H1 (cell line): ENCODE results near the gene DCDC2C. TPM values are rescaled to one million over a fixed set of nuclear protein-coding genes. Genes with fewer than 3 reads are reported as not detected.

Experiments used
- CTCF ChIA-PET: fragments of 300-600 bp; sonication (Branson Sonifier 250); formaldehyde crosslinking; loops from one replicate; lab custom pipeline; 2021; ENCODE audit not compliant: partially characterized antibody; lab: Charles Lee
- POLR2A ChIA-PET: fragments of 300-600 bp; sonication (Branson Sonifier 250); formaldehyde crosslinking; loops from one replicate; lab custom pipeline; 2021; ENCODE audit warnings: inconsistent platforms; ENCODE audit not compliant: partially characterized antibody; lab: Charles Lee
- DNase-seq, 2 experiments: peaks; one replicate each; pipeline versions ENCODE4 v3.0.0 to v3.0.0-alpha.2; 2010 to 2022; ENCODE audit warnings: low spot score in 2 of 2, low read depth in 1 of 2, mixed read lengths in 1 of 2
- FAIRE-seq: peaks from 2 replicates; lab custom pipeline; 2011; peaks lifted over from hg19 to GRCh38; lab: Jason Lieb, UNC
- H2AFZ ChIP-seq: 2 replicates; pipeline ENCODE4 v1.8.1; 2012; ENCODE audit warnings: low read length, inconsistent platforms
- H2AK5ac ChIP-seq: 2 replicates; pipeline ENCODE4 v1.6.1; 2013; ENCODE audit warnings: low read depth, low read length
- H2BK120ac ChIP-seq: replicated peaks from 2 replicates; pipeline ENCODE3; 2013; ENCODE audit warnings: low read depth, low read length, inconsistent platforms
- H2BK12ac ChIP-seq: 2 replicates; pipeline ENCODE4 v1.6.1; 2013; ENCODE audit warnings: low read depth, low read length
- H2BK15ac ChIP-seq: 2 replicates; pipeline ENCODE4 v1.6.1; 2013; ENCODE audit warnings: low read length
- H2BK20ac ChIP-seq: 2 replicates; pipeline ENCODE4 v1.6.1; 2013; ENCODE audit warnings: low read length
- H2BK5ac ChIP-seq: 2 replicates; pipeline ENCODE4 v1.6.1; 2013; ENCODE audit warnings: low read depth, low read length
- H3K14ac ChIP-seq: 2 replicates; pipeline ENCODE4 v1.6.1; 2013; ENCODE audit warnings: inconsistent platforms; ENCODE audit not compliant: insufficient read length
- H3K18ac ChIP-seq: 2 replicates; pipeline ENCODE4 v1.6.1; 2013; ENCODE audit warnings: low read length; ENCODE audit errors: extremely low read depth
- H3K23ac ChIP-seq: 2 replicates; pipeline ENCODE4 v1.6.1; 2013; ENCODE audit warnings: inconsistent platforms; ENCODE audit not compliant: insufficient read length
- H3K23me2 ChIP-seq: 2 replicates; pipeline ENCODE4 v1.6.1; 2013; ENCODE audit warnings: low read depth, low read length
- H3K27ac ChIP-seq: 2 replicates; pipeline ENCODE4 v1.6.1; 2011; ENCODE audit warnings: low read depth, low read length, inconsistent platforms
- H3K27me3 ChIP-seq, 4 experiments: replicated peaks in 1 of 4; 1 replicate in 1 of 4; 2 replicates in 3 of 4; pipeline versions ENCODE4 v1.6.1 to v1.8.1; 2011 to 2013; ENCODE audit warnings: low read length in 3 of 4, mild to moderate bottlenecking in 3 of 4, inconsistent platforms in 2 of 4, mixed read lengths in 2 of 4, moderate library complexity in 1 of 4; ENCODE audit not compliant: control insufficient read depth in 3 of 4, insufficient read depth in 3 of 4; ENCODE audit errors: extremely low read depth in 1 of 4
- H3K36me3 ChIP-seq, 4 experiments: 2 replicates each; pipeline versions ENCODE4 v1.6.1 to v1.8.1; 2011 to 2013; ENCODE audit warnings: mild to moderate bottlenecking in 4 of 4, low read length in 3 of 4, moderate library complexity in 2 of 4, control low read depth in 1 of 4, inconsistent platforms in 1 of 4; ENCODE audit not compliant: insufficient read depth in 4 of 4, control insufficient read depth in 2 of 4
- H3K4ac ChIP-seq: replicated peaks from 2 replicates; pipeline ENCODE3; 2013; ENCODE audit warnings: low read length, low read depth, mixed read lengths, inconsistent platforms; ENCODE audit not compliant: insufficient read length
- H3K4me1 ChIP-seq, 4 experiments: replicated peaks in 1 of 4; 1 replicate in 1 of 4; 2 replicates in 3 of 4; pipeline versions ENCODE4 v1.6.1 to v1.8.1; 2011 to 2013; ENCODE audit warnings: low read length in 3 of 4, inconsistent platforms in 2 of 4, mixed read lengths in 1 of 4; ENCODE audit not compliant: insufficient read depth in 4 of 4, control insufficient read depth in 3 of 4
- H3K4me2 ChIP-seq, 2 experiments: 2 replicates each; pipeline versions ENCODE4 v1.6.1 to v1.8.1; 2011 to 2013; ENCODE audit warnings: low read depth in 2 of 2, low read length in 2 of 2, control low read depth in 1 of 2, inconsistent platforms in 1 of 2, mild to moderate bottlenecking in 1 of 2; ENCODE audit not compliant: insufficient read depth in 1 of 2
- H3K4me3 ChIP-seq, 4 experiments: fragments of 200-600, 300-600 bp in 1 of 4; sonication (generic), shearing (Covaris generic), sonication (Bioruptor Twin) in 1 of 4; 2 replicates each; pipeline versions ENCODE4 v1.5.1 to v1.8.1; 2011 to 2016; ENCODE audit warnings: low read length in 4 of 4, low read depth in 3 of 4, control low read depth in 2 of 4, inconsistent platforms in 2 of 4, mild to moderate bottlenecking in 2 of 4, mixed read lengths in 1 of 4, moderate library complexity in 1 of 4; ENCODE audit not compliant: insufficient read depth in 2 of 4; ENCODE audit errors: extremely low read depth in 1 of 4
- H3K56ac ChIP-seq: replicated peaks from 2 replicates; pipeline ENCODE3; 2013; ENCODE audit warnings: low read depth, mild to moderate bottlenecking, mixed read lengths, low read length, inconsistent platforms; ENCODE audit not compliant: insufficient read length
- H3K79me1 ChIP-seq: 2 replicates; pipeline ENCODE4 v1.6.1; 2013; ENCODE audit warnings: low read depth, low read length, control low read depth
- H3K79me2 ChIP-seq, 2 experiments: 2 replicates each; pipeline versions ENCODE4 v1.6.1 to v1.8.1; 2012 to 2013; ENCODE audit warnings: low read length in 2 of 2, mild to moderate bottlenecking in 2 of 2, inconsistent platforms in 1 of 2; ENCODE audit not compliant: insufficient read depth in 2 of 2, control insufficient read depth in 1 of 2
- H3K9ac ChIP-seq, 4 experiments: replicated peaks in 1 of 4; 1 replicate in 1 of 4; 2 replicates in 3 of 4; pipeline versions ENCODE4 v1.6.1 to v1.8.1; 2011 to 2013; ENCODE audit warnings: low read depth in 3 of 4, low read length in 3 of 4, control low read depth in 2 of 4, mild to moderate bottlenecking in 2 of 4, moderate library complexity in 2 of 4, inconsistent platforms in 1 of 4; ENCODE audit errors: extremely low read depth in 1 of 4
- H3K9me3 ChIP-seq, 2 experiments: 2 replicates each; pipeline versions ENCODE4 v1.6.1 to v1.8.1; 2012 to 2013; ENCODE audit warnings: mild to moderate bottlenecking in 2 of 2, moderate library complexity in 2 of 2, control low read depth in 1 of 2, inconsistent platforms in 1 of 2, low read depth in 1 of 2, low read length in 1 of 2, mixed read lengths in 1 of 2; ENCODE audit not compliant: insufficient read depth in 2 of 2
- H4K20me1 ChIP-seq, 2 experiments: replicated peaks in 1 of 2; 2 replicates each; pipeline versions ENCODE3 to v1.8.1; 2011 to 2013; ENCODE audit warnings: inconsistent platforms in 2 of 2, low read length in 2 of 2, mild to moderate bottlenecking in 1 of 2; ENCODE audit not compliant: insufficient read depth in 2 of 2, control insufficient read depth in 1 of 2
- H4K5ac ChIP-seq: 2 replicates; pipeline ENCODE4 v1.6.1; 2013; ENCODE audit warnings: low read length, low read depth, mixed read lengths, inconsistent platforms; ENCODE audit not compliant: insufficient read length
- H4K8ac ChIP-seq: 2 replicates; pipeline ENCODE4 v1.8.0; 2013; ENCODE audit warnings: mild to moderate bottlenecking, moderate library complexity, low read length, inconsistent platforms; ENCODE audit not compliant: insufficient read depth; ENCODE audit errors: extremely low read depth
- H4K91ac ChIP-seq: replicated peaks from 2 replicates; pipeline ENCODE3; 2013; ENCODE audit warnings: low read length, mixed read lengths, inconsistent platforms; ENCODE audit not compliant: insufficient read length
- CBX5 ChIP-seq: fragments of 300-800, 300-1000 bp; sonication (generic); IDR thresholded peaks from 2 replicates; pipeline ENCODE4 v1.7.1; 2016; ENCODE audit warnings: antibody characterized with exemption, low read length, low read depth
- WGBS, 2 experiments: shearing (Covaris generic) in 1 of 2; methylation state at CpG; one replicate each; pipeline versions ENCODE4 v1.1.6 to v1.1.7; 2013 to 2015; ENCODE audit warnings: low lambda C conversion rate in 2 of 2, mixed read lengths in 2 of 2, inconsistent platforms in 1 of 2, low coverage in 1 of 2, missing lambda C conversion rate in 1 of 2; ENCODE audit not compliant: insufficient replicate concordance in 2 of 2, insufficient coverage in 1 of 2, insufficient read length in 1 of 2; ENCODE audit errors: extremely low coverage in 1 of 2, missing lambda C conversion rate in 1 of 2; 5-methylcytosine and 5-hydroxymethylcytosine counted together
- polyA plus RNA-seq, 7 experiments: library from polyadenylated mRNA; depleted of rRNA in 3 of 7; stranded (reverse) in 5 of 7; unstranded in 2 of 7; fragments of >200 nt in 5 of 7; fragments of 200-250 nt in 2 of 7; gene quantifications; 1 replicate in 5 of 7; 2 replicates in 1 of 7; 4 replicates in 1 of 7; pipeline versions ENCODE4 v1.2.1 to v1.2.3, GENCODE V29; 2011 to 2013; ENCODE audit warnings: missing spikeins in 2 of 7, mixed read lengths in 2 of 7
- total RNA-seq: library from RNA; stranded (reverse); fragmentation: NEBNext Ultra II Directional; extraction: Animal tissue kit (Norgen Biotek cat#: 25700); gene quantifications from 2 replicates; pipeline ENCODE4 v1.2.1, GENCODE V29; 2021

Gene DCDC2C
- total and polyA plus RNA-seq, 2 of the 8 experiments (the other 6 are each of a cell fraction or from before 2014, with no cell fraction given), result 0.50 TPM; not detected in 1

- Histone ChIP-seq H3K4me3 (no peak overlapping the region), H3K27ac (no peak overlapping the region), H3K79me1 (no peaks in the 10 kb centered on the region), H3K9me3 (no peaks in the 10 kb centered on the region), H3K56ac (no peak overlapping the region), H2BK12ac (no peak overlapping the region), H3K27me3 (no peaks in the 10 kb centered on the region), H2BK20ac (no peak overlapping the region), H4K8ac (no peak overlapping the region), H3K23me2 (no peaks in the 10 kb centered on the region; the same call in 1 of the 2 replicates), H2AK5ac (no peak overlapping the region), H4K20me1 (no peaks in the 10 kb centered on the region), H2BK15ac (no peak overlapping the region), H3K36me3 (no peaks in the 10 kb centered on the region), H3K79me2 (no peaks in the 10 kb centered on the region), H3K23ac (no peak overlapping the region), H4K91ac (no peak overlapping the region), H3K18ac (no peak overlapping the region), H2BK5ac (no peak overlapping the region), H3K9ac (no peak overlapping the region), H3K4ac (peak overlapping the region; percentile 14), H3K4me2 (no peak overlapping the region), H2BK120ac (no peak overlapping the region), H4K5ac (no peak overlapping the region), H3K14ac (no peak overlapping the region), H2AFZ (no peak overlapping the region), H3K4me1 (no peaks in the 10 kb centered on the region)
- CTCF ChIA-PET, result interaction anchor here (0.6 to 2.9 kb wide), 4 partner anchors 11 to 78 kb away, joined by 3 to 10 read pairs (median 4); no protein-coding TSS in a partner anchor
- TF ChIP-seq CBX5, result no peak
- POLR2A ChIA-PET, result no interaction called here
- DNase-seq, result no peak
- FAIRE-seq, result no peak
- WGBS, 2 experiments, result 89% methylated on average over 9 of the region's 9 CpGs; no CpG with 5 or more reads in 1 of the 2 experiments
Measured at GRCh38 chr2:3747826-3748225, 44.5 kb downstream of the DCDC2C start.
